ENCODE results near the gene ZNF654. TPM values are rescaled to one million over a fixed set of nuclear protein-coding genes. Genes with fewer than 3 reads are reported as not detected.
"Not testable (repeated sequence)": the region's sequence is repeated elsewhere in the genome, so short reads cannot be mapped to it uniquely, and the experiment has no call there.

The ZNF654 gene
- polyA plus RNA-seq, 2 donors, result 4.3 to 4.8 TPM

GRCh38 chr3:88180398-88180999, 121.4 kb downstream of the ZNF654 start:
- Histone ChIP-seq H3K36me3 (ENCODE audit: control insufficient read depth in 2 of 2, insufficient read depth in 2 of 2, low read length in 1 of 2) (no peaks in the 10 kb centered on the region), H3K27ac (ENCODE audit: low read depth in 2 of 2, low read length in 1 of 2) (no peak overlapping the region), H3K4me3 (ENCODE audit: low read depth in 1 of 2, low read length in 2 of 2) (no peak overlapping the region), H3K27me3 (ENCODE audit: control insufficient read depth in 1 of 2, insufficient read depth in 2 of 2, low read length in 2 of 2) (no peaks in the 10 kb centered on the region), H3K4me1 (ENCODE audit: control insufficient read depth in 2 of 2, insufficient read depth in 2 of 2, low read length in 1 of 2) (no peaks in the 10 kb centered on the region), H3K9me3 (ENCODE audit: control insufficient read depth in 2 of 2, insufficient read depth in 1 of 2, low read depth in 1 of 2, low read length in 1 of 2) (no peaks in the 10 kb centered on the region)
- WGBS, 2 donors, result 57 to 60% methylated on average over 4 of the region's 4 CpGs

- H3K27me3 ChIP-seq (ENCODE audit: control insufficient read depth in 1 of 2, insufficient read depth in 2 of 2, low read length in 2 of 2); H3K36me3 ChIP-seq (ENCODE audit: control insufficient read depth in 2 of 2, insufficient read depth in 2 of 2, low read length in 1 of 2); H3K9me3 ChIP-seq (ENCODE audit: control insufficient read depth in 2 of 2, insufficient read depth in 1 of 2, low read depth in 1 of 2, low read length in 1 of 2); H3K4me3 ChIP-seq (ENCODE audit: low read depth in 1 of 2, low read length in 2 of 2); H3K4me1 ChIP-seq (ENCODE audit: control insufficient read depth in 2 of 2, insufficient read depth in 2 of 2, low read length in 1 of 2); H3K27ac ChIP-seq (ENCODE audit: low read depth in 2 of 2, low read length in 1 of 2): not testable (repeated sequence)
- WGBS, 2 donors, result 85 to 88% methylated on average over 9 of the region's 9 CpGs
These were observed 123.3 kb downstream of the ZNF654 start for GRCh38 chr3:88182165-88182918.

GRCh38 chr3:88188436-88188835, 129.4 kb downstream of the ZNF654 start:
- Histone ChIP-seq H3K27ac (ENCODE audit: low read depth in 2 of 2, low read length in 1 of 2) (no peak overlapping the region), H3K27me3 (ENCODE audit: control insufficient read depth in 1 of 2, insufficient read depth in 2 of 2, low read length in 2 of 2) (no peaks in the 10 kb centered on the region), H3K4me3 (ENCODE audit: low read depth in 1 of 2, low read length in 2 of 2) (no peak overlapping the region), H3K4me1 (ENCODE audit: control insufficient read depth in 2 of 2, insufficient read depth in 2 of 2, low read length in 1 of 2) (no peaks in the 10 kb centered on the region), H3K9me3 (ENCODE audit: control insufficient read depth in 2 of 2, insufficient read depth in 1 of 2, low read depth in 1 of 2, low read length in 1 of 2) (no peaks in the 10 kb centered on the region), H3K36me3 (ENCODE audit: control insufficient read depth in 2 of 2, insufficient read depth in 2 of 2, low read length in 1 of 2) (no peaks in the 10 kb centered on the region)
- 78 to 80% methylated on average over 6 of the region's 6 CpGs for WGBS, 2 donors

- no peak overlapping the region for H3K27ac ChIP-seq (ENCODE audit: low read depth in 2 of 2, low read length in 1 of 2)
- no peaks in the 10 kb centered on the region for H3K27me3 ChIP-seq (ENCODE audit: control insufficient read depth in 1 of 2, insufficient read depth in 2 of 2, low read length in 2 of 2)
- no peaks in the 10 kb centered on the region for H3K9me3 ChIP-seq (ENCODE audit: control insufficient read depth in 2 of 2, insufficient read depth in 1 of 2, low read depth in 1 of 2, low read length in 1 of 2)
- 89 to 91% methylated on average over 11 of the region's 11 CpGs for WGBS, 2 donors
- no peaks in the 10 kb centered on the region for H3K36me3 ChIP-seq (ENCODE audit: control insufficient read depth in 2 of 2, insufficient read depth in 2 of 2, low read length in 1 of 2)
- H3K4me3 ChIP-seq (ENCODE audit: low read depth in 1 of 2, low read length in 2 of 2), result no peak overlapping the region
- no peaks in the 10 kb centered on the region for H3K4me1 ChIP-seq (ENCODE audit: control insufficient read depth in 2 of 2, insufficient read depth in 2 of 2, low read length in 1 of 2)
These were observed 130.3 kb downstream of the ZNF654 start for GRCh38 chr3:88189361-88189810.

GRCh38 chr3:88191872-88192409, 132.9 kb downstream of the ZNF654 start:
- Histone ChIP-seq H3K27ac (ENCODE audit: low read depth in 2 of 2, low read length in 1 of 2) (no peak overlapping the region), H3K4me3 (ENCODE audit: low read depth in 1 of 2, low read length in 2 of 2) (no peak overlapping the region), H3K9me3 (ENCODE audit: control insufficient read depth in 2 of 2, insufficient read depth in 1 of 2, low read depth in 1 of 2, low read length in 1 of 2) (no peaks in the 10 kb centered on the region), H3K27me3 (ENCODE audit: control insufficient read depth in 1 of 2, insufficient read depth in 2 of 2, low read length in 2 of 2) (no peaks in the 10 kb centered on the region), H3K36me3 (ENCODE audit: control insufficient read depth in 2 of 2, insufficient read depth in 2 of 2, low read length in 1 of 2) (no peaks in the 10 kb centered on the region), H3K4me1 (ENCODE audit: control insufficient read depth in 2 of 2, insufficient read depth in 2 of 2, low read length in 1 of 2) (no peaks in the 10 kb centered on the region)
- 79 to 80% methylated on average over 4 of the region's 4 CpGs for WGBS, 2 donors

- 57 to 64% methylated on average over 3 of the region's 3 CpGs for WGBS, 2 donors
- no peak overlapping the region for H3K27ac ChIP-seq (ENCODE audit: low read depth in 2 of 2, low read length in 1 of 2)
- H3K4me1 ChIP-seq (ENCODE audit: control insufficient read depth in 2 of 2, insufficient read depth in 2 of 2, low read length in 1 of 2), result no peaks in the 10 kb centered on the region
- H3K9me3 ChIP-seq (ENCODE audit: control insufficient read depth in 2 of 2, insufficient read depth in 1 of 2, low read depth in 1 of 2, low read length in 1 of 2), result no peaks in the 10 kb centered on the region
- H3K4me3 ChIP-seq (ENCODE audit: low read depth in 1 of 2, low read length in 2 of 2), result no peak overlapping the region
- no peaks in the 10 kb centered on the region for H3K36me3 ChIP-seq (ENCODE audit: control insufficient read depth in 2 of 2, insufficient read depth in 2 of 2, low read length in 1 of 2)
- no peaks in the 10 kb centered on the region for H3K27me3 ChIP-seq (ENCODE audit: control insufficient read depth in 1 of 2, insufficient read depth in 2 of 2, low read length in 2 of 2)
These were observed 133.6 kb downstream of the ZNF654 start for GRCh38 chr3:88192631-88193030.

Other genes with a start within 250 kb of the ZNF654 start
- gene CGGBP1, start 250 bp upstream of the ZNF654 start, polyA plus RNA-seq, result 10 to 100 TPM; 17.7 to 24.9 TPM
- 1 to 10 TPM; 4.7 to 8.2 TPM for gene C3orf38, start 90.7 kb downstream of the ZNF654 start, polyA plus RNA-seq